SHP77 treated with DMSO at 0.1 percent for 48 hours (cell line): ENCODE data around the gene C18orf63.
"Not testable (repeated sequence)": the region's sequence is repeated elsewhere in the genome, so short reads cannot be mapped to it uniquely, and the experiment has no call there.

Experiments used
- DNase-seq: peaks from one replicate; lab custom pipeline; 2025; lab: John Stamatoyannopoulos, UW

The C18orf63 gene

DNA sequence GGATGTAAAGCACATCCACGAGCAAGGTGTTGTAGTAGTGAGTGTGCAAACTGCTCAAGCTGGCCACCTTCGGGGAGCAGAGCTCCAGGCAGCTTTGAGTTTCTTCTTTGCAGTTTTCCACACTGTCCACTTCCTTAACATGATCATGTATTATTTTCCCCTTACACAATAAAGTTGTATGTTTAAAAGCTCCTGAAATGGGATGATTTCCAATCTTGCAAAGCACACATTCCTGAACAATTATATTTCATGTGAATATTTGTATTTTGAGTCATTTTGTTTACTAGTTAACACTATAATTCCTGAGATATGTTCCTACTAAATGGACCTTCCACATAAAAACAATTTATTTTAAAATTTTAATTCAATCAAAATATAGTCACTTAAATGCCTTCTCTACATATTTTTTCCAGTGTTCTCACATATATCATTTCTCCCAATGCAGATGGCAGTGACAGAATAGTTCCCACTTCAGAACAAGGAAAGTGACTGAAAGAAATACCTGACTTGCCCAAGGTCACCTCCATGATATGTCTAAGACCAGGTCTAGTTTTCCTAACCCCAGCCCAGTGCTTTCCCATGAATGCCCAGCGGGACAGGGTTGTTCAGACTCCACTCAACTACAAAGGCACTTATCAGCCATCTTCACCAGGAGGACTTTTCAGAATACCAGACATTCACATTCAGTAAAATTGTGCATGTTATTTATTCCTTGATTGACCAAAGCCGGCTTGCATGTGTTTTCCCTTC is 29.4 kb upstream of the C18orf63 start:
- no peak for DNase-seq

DNA sequence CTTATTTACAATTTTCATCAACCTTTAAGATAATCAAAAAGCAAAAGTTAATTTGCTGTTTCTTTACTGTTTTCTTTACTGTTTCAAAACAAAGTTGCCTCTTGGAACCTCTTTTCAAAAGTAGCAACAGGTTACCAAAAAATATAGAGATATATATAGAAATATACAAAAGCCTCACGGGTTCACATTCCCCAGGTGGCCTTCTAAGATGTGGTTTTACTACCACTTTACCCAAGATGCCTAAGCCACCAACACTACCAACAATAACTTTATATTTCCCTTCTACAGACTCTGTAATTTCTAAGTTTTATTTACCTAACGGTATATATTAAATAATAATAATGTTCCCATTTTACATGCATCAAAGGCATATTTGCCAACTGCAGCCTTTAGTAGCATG is 28.8 kb upstream of the C18orf63 start:
- DNase-seq, result no peak

DNA sequence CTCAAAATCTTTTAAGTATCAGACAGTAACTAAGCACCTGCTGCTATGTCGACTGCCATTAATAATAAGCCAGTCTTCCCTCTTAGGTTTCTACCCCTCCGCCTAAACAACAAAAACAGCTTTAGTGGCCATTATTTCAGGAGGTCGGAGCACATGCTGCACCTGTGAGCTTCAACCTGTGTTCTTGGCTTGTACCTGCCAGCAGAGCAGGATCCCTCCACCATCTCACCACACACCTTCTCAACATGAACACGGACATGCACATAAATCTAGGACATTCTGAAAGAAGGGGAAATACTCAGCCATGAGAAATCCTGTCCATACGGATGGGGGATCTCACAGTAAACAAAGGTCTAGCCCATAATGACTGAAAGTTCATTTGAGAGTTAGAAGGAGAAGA is 27.6 kb upstream of the C18orf63 start:
- no peak for DNase-seq

DNA sequence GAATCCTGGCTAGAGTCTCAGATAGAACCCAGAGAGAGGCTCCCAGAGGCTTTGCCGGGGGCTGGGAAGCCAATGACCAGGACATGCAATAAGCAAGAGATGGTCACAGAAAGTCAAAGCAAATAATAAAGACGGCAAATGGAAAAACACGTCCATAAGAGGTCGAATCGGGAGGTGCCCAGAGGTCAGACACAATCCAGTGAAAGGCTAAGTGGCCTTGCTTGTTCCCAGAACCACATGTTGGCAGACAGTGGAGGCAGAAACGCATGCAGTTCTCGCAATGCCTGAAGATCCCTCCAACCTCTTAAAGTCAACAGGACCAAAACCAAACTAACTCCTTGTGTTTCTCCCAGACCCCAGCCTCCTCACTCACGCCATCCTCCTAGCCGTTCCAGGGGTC is 26.9 kb upstream of the C18orf63 start:
- no peak for DNase-seq

DNA sequence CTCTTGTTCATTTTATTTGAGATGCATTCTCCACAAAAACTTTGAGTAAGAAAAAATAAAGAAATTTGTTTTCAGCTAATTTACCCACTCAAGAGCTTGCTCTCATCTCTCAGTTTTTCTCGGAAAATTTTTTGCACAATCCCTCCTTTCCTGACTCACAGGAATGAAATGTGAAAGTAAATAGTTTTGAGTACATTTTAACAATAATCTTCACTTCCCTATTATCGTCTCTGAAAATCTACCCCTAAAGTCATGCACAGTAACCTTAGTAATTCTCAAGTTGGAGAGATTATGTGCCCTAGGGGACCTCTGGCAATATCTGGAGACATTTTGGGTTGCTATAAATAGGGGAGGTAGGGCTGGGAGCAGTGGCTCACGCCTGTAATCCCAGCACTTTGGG is 26.5 kb upstream of the C18orf63 start:
- no peak for DNase-seq

DNA sequence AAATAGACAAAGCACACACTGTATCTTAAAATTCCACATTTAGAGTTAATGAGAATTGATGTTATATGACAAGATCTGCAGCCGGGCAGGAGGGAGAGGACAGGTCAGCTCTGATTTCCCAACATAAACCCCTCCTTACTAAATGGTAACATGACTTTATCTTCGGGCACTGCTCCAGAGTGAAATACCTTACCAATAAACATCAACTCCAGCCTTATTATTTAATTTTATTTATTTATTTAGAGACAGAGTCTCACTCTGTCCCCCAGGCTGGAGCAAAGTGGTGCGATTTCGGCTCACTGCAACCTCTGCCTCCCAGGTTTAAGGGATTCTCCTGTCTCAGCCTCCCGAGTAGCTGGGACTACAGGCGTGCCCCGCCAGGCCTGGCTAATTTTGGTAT is 25.6 kb upstream of the C18orf63 start:
- DNase-seq, result no peak

DNA sequence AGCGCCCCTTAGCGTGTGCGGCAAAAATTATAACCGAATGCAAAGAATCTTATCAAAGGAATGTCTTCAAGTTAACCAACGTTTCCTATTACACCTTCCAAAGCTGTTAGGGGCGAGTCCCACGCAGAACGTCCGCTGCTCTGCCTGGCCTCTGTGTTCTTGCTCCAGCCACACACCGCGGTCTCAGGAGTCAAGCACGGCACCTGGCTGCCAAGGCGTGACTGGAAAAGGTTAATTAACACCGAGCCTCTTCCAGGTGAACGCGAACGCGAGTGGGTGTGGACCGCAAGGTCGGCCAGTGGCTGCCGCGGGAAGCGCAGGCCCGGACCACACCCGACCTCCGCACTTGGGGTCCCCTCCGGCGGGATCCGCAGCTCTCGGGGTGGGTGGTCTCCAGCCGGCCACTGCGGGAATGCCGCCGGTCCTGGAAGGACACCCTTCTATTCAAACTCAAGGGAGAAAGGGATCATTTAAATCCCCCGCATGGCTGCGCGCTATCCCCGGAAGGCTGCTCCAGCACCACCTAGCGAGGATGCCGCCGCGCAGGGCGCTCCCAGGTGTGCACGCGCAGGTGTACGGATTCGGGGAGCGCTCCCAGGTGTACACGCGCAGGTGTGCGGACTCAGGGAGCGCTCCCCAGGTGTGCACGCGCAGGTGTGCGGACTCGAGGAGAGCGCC is 24.7 kb upstream of the C18orf63 start:
- no peak for DNase-seq

DNA sequence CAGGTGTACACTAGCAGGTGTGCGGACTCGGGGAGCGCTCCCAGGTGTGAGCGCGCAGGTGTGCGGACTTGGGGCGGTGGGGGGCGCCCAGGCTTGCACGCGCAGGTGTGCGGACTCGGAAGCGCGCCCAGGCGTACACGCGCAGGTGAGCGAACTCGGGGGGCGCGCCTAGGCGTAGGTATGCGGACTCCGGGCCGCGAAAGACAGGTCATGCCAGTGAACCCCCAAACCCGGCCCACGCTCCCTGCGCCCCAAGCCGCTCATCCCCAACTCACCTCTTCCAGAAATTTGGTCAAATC is 24.2 kb upstream of the C18orf63 start:
- no peak for DNase-seq

DNA sequence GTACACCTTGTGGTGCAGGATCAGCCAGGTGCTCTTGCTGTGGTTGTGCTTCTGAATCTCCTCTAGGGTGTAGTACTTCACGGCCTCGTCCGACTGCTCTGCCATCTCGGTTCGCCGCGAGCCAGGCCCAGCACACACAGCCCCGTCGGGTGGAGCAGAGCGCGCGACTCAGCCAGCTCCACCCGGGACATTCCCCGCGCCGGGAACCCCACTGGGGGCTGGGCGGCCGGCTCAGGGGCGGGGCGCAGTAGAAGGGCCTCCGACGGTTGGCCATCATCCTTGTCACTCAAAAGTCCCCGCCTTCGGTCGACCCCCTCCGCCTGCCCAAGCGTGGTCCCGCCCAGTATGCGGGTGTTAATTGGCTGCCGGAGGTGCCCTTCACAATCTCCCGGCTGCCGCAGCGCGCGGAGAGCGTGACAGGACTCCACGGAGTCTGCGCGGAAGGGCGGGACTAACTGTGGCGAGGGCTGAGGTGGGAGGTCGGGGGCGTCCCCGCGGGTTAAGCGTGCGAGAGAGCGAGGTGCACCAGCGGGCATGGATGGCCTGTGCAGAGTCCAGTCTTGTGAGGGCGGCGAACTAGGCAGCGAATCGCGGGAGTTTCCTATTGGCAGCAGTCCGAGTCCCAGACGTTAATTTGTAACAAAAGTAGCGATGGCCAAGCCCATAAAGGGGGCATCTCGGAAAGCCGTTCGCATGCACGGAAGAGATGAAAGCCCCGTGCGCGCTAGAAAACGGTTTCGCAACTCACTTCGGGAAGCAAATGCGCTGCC is 23.7 kb upstream of the C18orf63 start, which contains the start of gene CYB5A:
Gene CYB5A (minus strand): TSS at position 193 of the 770 bp plus-strand sequence. CDS start 88 bp downstream, at position 105.
- DNase-seq, result peak; percentile 90

DNA sequence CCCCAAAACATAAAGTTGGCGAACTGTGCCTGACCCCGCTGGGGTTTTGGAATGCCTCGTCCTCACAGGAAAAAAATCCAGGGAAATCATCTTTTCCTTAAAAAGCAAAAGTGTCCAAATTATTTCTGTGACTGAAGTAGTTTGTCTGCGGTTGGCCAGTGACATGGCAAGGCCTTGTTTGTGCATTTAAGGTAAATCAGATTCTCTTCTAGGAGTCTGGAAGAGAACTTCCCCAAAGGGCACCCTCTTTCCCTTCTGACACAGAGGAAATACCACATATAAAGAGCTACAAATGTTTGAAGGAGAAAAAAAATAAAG is 23.1 kb upstream of the C18orf63 start:
- DNase-seq, result no peak

DNA sequence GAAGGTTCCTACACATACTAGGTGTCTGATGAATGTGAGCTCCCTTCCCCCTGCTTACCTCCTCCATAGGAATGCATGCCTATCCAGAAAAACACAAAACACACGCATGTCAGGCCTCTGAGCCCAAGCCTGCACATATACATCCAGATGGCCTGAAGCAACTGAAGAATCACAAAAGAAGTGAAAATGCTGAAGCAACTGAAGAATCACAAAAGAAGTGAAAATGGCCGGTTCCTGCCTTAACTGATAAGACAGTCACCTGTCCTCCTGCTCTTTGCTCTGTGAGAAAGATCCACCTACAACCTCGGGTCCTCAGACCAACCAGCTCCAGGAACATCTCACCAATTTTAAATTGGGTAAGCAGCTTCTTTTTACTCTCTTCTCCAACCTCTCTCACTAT is 22.7 kb upstream of the C18orf63 start:
- DNase-seq, result not testable (repeated sequence)

DNA sequence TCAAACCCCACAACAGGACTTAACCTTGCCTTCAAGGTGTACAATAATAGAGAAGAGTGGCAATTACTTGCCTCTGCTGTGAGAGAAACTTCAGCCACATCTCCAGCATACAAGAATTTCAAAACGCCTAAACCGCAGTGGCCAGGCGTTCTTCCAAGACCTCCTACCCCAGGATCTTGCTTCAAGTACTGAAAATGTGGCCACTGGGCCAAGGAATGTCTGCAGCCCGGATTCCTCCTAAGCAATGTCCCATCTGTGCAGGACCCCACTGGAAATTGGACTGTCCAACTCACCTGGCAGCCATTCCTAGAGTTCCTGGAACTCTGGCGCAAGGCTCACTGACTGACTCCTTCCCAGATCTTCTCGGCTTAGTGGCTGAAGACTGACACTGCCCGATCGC is 21.1 kb upstream of the C18orf63 start:
- no peak for DNase-seq

DNA sequence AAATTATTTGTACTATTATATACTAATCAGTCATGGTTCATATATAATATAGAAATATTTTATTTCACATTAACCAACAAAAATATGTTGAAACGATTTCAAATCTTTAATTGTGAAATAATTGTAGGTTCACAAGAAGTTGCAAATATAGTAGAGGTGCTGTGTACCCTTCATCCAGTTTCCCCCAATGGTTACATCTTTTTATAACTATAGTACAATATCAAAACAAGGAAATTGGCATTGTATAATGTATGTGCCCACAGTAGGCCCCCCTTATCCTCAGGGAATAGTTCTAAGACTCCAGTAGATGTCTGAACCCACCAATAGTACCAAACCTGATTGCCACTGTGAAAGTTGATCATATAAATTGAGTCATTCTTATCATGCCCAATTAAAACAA is 16.5 kb upstream of the C18orf63 start:
- DNase-seq, result no peak

DNA sequence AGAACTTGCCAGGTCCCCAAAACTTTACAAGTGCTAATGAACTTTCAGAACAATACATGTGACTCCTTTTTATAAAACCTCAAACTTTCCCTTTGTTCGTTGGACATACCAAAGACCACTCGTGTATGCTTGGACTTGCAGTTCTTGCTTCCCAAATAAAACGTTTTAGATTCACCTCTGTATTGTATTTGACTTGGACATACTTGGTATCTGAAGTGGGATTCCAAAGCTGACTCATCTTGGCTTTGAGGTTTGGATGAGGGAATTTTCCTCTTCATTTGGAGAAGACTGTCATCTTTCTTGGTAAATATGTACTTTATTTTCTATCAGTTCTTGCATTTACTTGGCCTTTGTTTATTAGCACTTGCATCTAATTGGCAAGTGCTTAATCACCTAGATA is 15.9 kb upstream of the C18orf63 start:
- no peak for DNase-seq

DNA sequence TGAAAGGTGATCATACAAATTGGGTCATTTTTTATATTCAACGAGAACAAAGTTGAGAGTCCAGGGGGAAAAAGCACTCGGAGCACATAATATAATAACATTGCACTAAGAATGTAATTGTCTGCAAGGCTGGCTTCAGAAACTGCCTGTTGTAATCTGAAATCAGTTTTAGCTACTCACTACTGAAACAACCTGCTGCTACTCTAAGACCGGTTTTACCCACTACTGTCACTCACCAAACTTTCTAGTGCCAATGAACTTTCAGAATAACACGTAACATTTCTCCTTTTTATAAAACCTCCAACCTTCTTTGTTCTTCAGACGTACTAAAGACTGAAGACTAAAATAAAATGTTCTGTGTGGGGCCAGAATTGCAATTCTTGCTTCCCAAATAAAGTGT is 12.3 kb upstream of the C18orf63 start:
- no peak for DNase-seq

DNA sequence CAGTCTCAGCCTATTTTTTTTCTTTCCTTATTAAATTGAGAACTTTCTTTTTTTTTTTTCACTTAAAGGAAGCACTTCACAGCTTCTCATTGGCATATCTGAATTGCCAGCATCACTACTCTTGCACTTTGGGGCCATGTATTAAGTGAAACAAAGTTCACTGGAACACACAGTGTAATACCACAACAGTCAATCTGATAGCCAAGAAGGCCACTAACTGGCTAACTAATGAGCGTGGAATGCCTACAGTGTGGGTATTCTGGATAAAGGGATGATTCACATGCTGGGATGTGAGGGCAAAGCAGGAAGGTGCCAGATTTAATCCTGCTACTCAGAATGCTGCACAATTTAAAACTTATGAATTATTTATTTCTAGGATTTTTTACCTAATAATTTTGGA is 11.7 kb upstream of the C18orf63 start:
- no peak for DNase-seq

DNA sequence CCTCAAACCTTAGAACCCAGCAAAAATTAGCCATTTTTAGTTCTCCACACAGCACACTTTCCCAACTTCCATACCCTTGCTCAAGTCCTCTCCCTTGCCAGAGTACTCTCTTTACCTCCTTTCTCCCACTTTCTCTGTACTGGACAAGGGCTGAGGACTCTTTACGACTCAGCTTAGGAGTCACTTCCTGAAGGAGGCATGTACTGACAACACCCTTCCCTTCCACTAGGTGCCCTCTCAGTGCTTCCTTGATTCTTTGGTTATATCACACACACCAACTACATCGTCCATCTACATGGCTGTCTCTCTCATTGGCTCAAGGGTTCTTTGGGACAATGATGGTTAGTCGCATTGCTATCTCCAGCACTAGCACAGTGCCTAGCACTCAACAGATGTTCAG is 5.2 kb upstream of the C18orf63 start:
- DNase-seq, result no peak

DNA sequence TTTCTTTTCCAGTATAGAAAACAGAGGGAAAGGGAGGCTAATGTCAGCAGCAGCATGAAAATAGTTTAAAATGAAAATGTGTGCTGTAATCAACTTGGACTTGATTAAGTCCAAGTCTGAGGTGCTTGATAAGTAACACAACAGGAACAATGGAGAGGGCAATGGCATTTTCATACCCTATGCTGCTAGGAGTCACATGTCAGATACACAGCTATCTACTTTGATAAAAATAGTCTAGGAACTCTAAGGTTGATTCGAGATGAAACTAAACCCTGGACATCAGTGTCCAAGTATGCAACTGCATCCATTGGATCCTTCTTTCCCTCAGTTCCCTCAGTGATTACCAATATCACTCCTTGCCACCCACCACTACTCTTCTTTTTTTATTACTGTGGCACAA is 4.6 kb upstream of the C18orf63 start:
- no peak for DNase-seq

DNA sequence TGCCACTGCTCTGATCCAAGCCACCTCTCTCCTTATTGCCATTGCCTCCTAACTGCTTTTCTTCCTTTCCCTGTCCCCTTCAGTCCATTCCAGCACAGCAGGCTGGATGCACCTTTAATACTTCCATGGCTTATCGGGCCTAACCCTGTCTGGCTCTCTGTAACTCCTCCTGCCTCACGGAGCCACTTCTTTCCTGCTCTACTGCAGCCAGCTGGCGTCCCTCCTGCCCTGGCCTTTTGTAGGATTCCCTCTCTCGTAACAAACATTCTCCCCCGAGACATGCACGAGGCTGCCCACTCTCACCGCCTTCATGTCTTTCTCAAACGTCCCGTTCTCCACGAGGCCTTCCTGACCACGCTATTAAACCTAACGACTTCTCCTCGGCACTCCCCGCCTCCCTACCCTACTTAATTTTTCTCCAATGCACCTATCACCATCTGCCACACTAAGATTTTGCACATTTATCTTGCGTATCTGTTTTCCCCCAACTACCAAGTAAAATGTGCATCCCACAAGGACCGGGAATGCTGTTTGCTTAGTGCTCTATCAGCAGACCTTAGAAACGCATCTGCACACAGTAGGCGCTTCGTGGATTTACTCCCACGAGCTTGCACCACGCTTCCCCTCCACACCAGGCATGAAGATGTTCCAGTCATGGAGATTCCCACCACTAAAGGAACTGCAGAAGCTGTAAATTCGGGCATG is 728 bp upstream of the C18orf63 start:
- DNase-seq, result no peak

DNA sequence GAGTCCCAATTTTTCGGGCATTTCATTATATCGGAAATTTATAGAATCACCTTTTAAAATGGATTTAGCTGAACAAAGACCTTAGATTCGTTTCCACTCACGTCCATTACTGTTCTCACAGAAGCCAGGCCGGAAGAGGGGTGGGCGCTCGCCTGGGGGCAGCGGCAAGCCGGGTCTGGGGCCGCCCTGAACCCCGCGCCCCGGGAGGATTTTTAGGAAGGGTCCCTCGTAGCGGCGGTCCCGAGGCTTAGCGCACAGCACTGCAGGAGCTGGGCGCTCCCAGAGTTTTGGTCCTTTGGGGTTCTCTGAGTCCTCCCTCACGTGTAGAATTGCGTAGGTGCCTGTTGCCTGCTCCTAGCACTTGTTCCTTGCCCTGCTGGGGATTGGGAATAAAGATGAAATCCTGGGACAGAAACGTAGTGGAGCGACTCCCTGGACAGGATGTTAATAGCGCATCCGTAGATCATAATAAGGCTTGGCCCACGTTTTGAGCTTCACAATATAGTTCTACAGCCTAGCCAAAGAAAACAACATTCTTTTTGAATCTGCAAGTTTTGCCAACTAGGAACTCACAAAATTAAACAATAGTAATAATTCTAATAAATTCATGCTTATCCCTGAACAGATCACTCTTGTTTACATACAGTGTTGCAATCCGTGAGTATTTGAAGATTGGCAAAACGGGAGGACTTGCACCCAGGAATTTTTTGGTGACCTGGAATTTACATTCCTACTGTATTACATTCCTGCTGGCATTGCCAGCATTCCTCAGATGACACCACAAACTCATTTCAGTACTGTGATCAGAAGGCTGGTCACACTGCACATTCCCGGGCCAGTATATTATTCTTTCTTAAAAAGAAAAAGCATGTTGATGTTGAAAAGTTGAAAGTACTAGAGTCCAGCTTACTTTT is 875 bp downstream of the C18orf63 start:
- no peak for DNase-seq

DNA sequence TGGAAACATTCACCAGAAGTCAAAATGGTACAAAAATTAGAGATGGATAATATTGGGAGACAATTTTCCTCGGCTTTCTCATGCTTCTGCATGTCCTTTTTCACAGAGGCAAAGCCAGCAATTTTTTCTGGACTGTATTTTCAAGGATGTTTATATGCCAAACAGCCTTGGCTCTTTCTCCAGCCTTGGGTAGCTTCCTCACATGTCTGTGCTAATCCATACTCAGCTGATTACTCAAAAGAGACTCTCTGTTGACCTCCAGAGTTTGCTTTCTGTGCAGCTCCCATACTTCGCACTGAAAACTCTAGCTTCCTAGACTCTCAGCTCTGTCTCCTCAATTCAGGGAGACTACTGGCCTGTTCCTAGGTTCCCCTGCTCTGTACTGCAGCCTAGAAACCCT is 10.6 kb downstream of the C18orf63 start:
- DNase-seq, result no peak

DNA sequence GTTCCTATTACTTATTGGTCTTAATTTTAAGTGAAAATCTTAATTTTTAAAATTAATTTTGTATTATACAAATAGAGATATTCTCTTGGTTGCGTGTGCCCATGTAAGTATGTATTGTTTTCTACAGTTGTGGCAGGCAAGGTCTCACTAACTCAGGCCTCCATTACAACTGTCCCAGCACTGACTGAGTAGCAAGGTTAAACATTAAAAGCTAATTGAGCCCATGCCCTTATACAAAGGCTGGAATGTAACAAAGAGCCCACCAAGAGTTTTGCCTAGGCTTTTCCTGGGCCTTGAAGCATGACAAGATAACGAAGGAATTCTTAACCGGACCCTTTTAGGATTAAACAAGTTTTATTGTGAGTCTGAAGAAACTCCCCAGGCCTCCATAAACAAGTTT is 11.2 kb downstream of the C18orf63 start:
- DNase-seq, result not testable (repeated sequence)
